Ishikawa (cell line): ENCODE results near the gene PLPP2.

ENCODE experiments used
- EP300 ChIP-seq: IDR thresholded peaks from 2 replicates; pipeline ENCODE4 v1.6.1; 2012; ENCODE audit warnings: borderline replicate concordance
- FOXM1 ChIP-seq: IDR thresholded peaks from 2 replicates; pipeline ENCODE4 v1.6.1; 2012; ENCODE audit warnings: low read depth, borderline replicate concordance
- REST ChIP-seq: IDR thresholded peaks from 2 replicates; pipeline ENCODE4 v1.6.1; 2012; ENCODE audit warnings: low read depth, mild to moderate bottlenecking
- TAF1 ChIP-seq: IDR thresholded peaks from 2 replicates; pipeline ENCODE4 v1.6.1; 2012; ENCODE audit warnings: low read depth, mild to moderate bottlenecking
- YY1 ChIP-seq: IDR thresholded peaks from 2 replicates; pipeline ENCODE4 v1.6.1; 2012; ENCODE audit warnings: low read depth
- ZBTB7A ChIP-seq: IDR thresholded peaks from 2 replicates; pipeline ENCODE4 v1.6.1; 2012; ENCODE audit warnings: low read depth

- TF ChIP-seq ZBTB7A (no peak), EP300 (no peak), TAF1 (no peak), YY1 (no peak), REST (no peak), FOXM1 (no peak)
Measured at GRCh38 chr19:269241-269640, 22.0 kb downstream of the PLPP2 start.
